H9 (cell line): Measurements from ENCODE around the gene TESK2. TPM values are rescaled to one million over a fixed set of nuclear protein-coding genes. Genes with fewer than 3 reads are reported as not detected.

ENCODE experiments used
- DNase-seq: peaks from one replicate; pipeline ENCODE4 v3.0.0-alpha.2; 2017
- H2AFZ ChIP-seq: one replicate; pipeline ENCODE4 v1.6.1; 2013; ENCODE audit warnings: mild to moderate bottlenecking, low read length, control low read depth, moderate library complexity
- H2AK5ac ChIP-seq: 2 replicates; pipeline ENCODE4 v1.6.1; 2013; ENCODE audit warnings: low read length, control low read depth, mixed read lengths; ENCODE audit not compliant: insufficient read length
- H2BK120ac ChIP-seq: one replicate; pipeline ENCODE4 v1.6.1; 2013; ENCODE audit warnings: low read depth, mild to moderate bottlenecking, low read length, control low read depth, inconsistent platforms; ENCODE audit not compliant: poor library complexity, severe bottlenecking
- H2BK12ac ChIP-seq: 2 replicates; pipeline ENCODE4 v1.6.1; 2013; ENCODE audit warnings: low read length, control low read depth, mixed read lengths, low read depth; ENCODE audit not compliant: insufficient read length
- H2BK15ac ChIP-seq: 2 replicates; pipeline ENCODE4 v1.6.1; 2013; ENCODE audit warnings: low read depth, low read length, control low read depth
- H2BK20ac ChIP-seq: one replicate; pipeline ENCODE4 v1.6.1; 2013; ENCODE audit warnings: low read depth, mild to moderate bottlenecking, low read length, control low read depth, inconsistent platforms; ENCODE audit not compliant: poor library complexity, severe bottlenecking
- H2BK5ac ChIP-seq: 2 replicates; pipeline ENCODE4 v1.6.1; 2013; ENCODE audit warnings: low read length, control low read depth, mixed read lengths; ENCODE audit not compliant: insufficient read length
- H3K14ac ChIP-seq: 2 replicates; pipeline ENCODE4 v1.6.1; 2013; ENCODE audit warnings: low read length, control low read depth; ENCODE audit not compliant: insufficient read depth
- H3K18ac ChIP-seq: 2 replicates; pipeline ENCODE4 v1.6.1; 2013; ENCODE audit warnings: low read depth, mild to moderate bottlenecking, mixed read lengths, low read length, control low read depth; ENCODE audit not compliant: insufficient read length
- H3K23ac ChIP-seq: 2 replicates; pipeline ENCODE4 v1.6.1; 2013; ENCODE audit warnings: low read length, control low read depth, mixed read lengths, low read depth; ENCODE audit not compliant: insufficient read length
- H3K23me2 ChIP-seq: 2 replicates; pipeline ENCODE4 v1.6.1; 2013; ENCODE audit warnings: low read depth, mild to moderate bottlenecking, mixed read lengths, low read length, control low read depth; ENCODE audit not compliant: insufficient read length, poor library complexity, severe bottlenecking
- H3K27ac ChIP-seq: 2 replicates; pipeline ENCODE4 v1.5.1; 2013; ENCODE audit warnings: low read length, control low read depth, mixed read lengths, low read depth; ENCODE audit not compliant: insufficient read length
- H3K27me3 ChIP-seq: 2 replicates; pipeline ENCODE4 v1.6.1; 2013; ENCODE audit warnings: low read length, control low read depth, inconsistent platforms; ENCODE audit not compliant: insufficient read depth
- H3K4ac ChIP-seq: 2 replicates; pipeline ENCODE4 v1.6.1; 2013; ENCODE audit warnings: low read depth, mild to moderate bottlenecking, control low read depth, inconsistent platforms, low read length, moderate library complexity
- H3K4me1 ChIP-seq: 2 replicates; pipeline ENCODE4 v1.6.1; 2013; ENCODE audit warnings: low read length, control low read depth, inconsistent platforms; ENCODE audit not compliant: insufficient read depth
- H3K4me2 ChIP-seq: 2 replicates; pipeline ENCODE4 v1.6.1; 2013; ENCODE audit warnings: low read length, control low read depth, mixed read lengths; ENCODE audit not compliant: insufficient read length, insufficient read depth
- H3K56ac ChIP-seq: 2 replicates; pipeline ENCODE4 v1.6.1; 2013; ENCODE audit warnings: low read depth, mild to moderate bottlenecking, mixed read lengths, low read length, control low read depth; ENCODE audit not compliant: insufficient read length
- H3K79me1 ChIP-seq: 2 replicates; pipeline ENCODE4 v1.6.1; 2013; ENCODE audit warnings: low read depth, mild to moderate bottlenecking, moderate library complexity, low read length, control low read depth, inconsistent platforms; ENCODE audit not compliant: insufficient read depth, poor library complexity, severe bottlenecking
- H3K79me2 ChIP-seq: 2 replicates; pipeline ENCODE4 v1.6.1; 2013; ENCODE audit warnings: low read length, control low read depth, inconsistent platforms; ENCODE audit not compliant: insufficient read depth
- H3K9ac ChIP-seq: 2 replicates; pipeline ENCODE4 v1.6.1; 2013; ENCODE audit warnings: low read length, control low read depth, mixed read lengths; ENCODE audit not compliant: insufficient read length; ENCODE audit errors: extremely low read depth
- H3K9me3 ChIP-seq: one replicate; pipeline ENCODE4 v1.6.1; 2013; ENCODE audit warnings: low read depth, low read length, inconsistent platforms; ENCODE audit not compliant: control insufficient read depth
- H3T11ph ChIP-seq: one replicate; pipeline ENCODE4 v1.6.1; 2013; ENCODE audit warnings: mild to moderate bottlenecking, low read length, control low read depth, inconsistent platforms
- H4K20me1 ChIP-seq: one replicate; pipeline ENCODE4 v1.6.1; 2013; ENCODE audit not compliant: control insufficient read depth, insufficient read length, insufficient read depth
- H4K5ac ChIP-seq: 2 replicates; pipeline ENCODE4 v1.6.1; 2013; ENCODE audit warnings: low read depth, mild to moderate bottlenecking, mixed read lengths, low read length, control low read depth; ENCODE audit not compliant: insufficient read length
- H4K8ac ChIP-seq: replicated peaks from 2 replicates; pipeline ENCODE4 v1.6.1; 2013; ENCODE audit warnings: low read length, control low read depth, mixed read lengths, low read depth; ENCODE audit not compliant: insufficient read length
- H4K91ac ChIP-seq: 2 replicates; pipeline ENCODE4 v1.6.1; 2013; ENCODE audit warnings: low read depth, mild to moderate bottlenecking, moderate library complexity, mixed read lengths, low read length, control low read depth; ENCODE audit not compliant: insufficient read length
- H3K27ac Mint-ChIP-seq, 3 experiments: 2 replicates in 2 of 3; 3 replicates in 1 of 3; pipeline ENCODE4 v1.8.0; 2020 to 2021; ENCODE audit warnings: mixed read lengths in 3 of 3, mild to moderate bottlenecking in 1 of 3, moderate library complexity in 1 of 3
- H3K27me3 Mint-ChIP-seq: 2 replicates; pipeline ENCODE4 v1.8.0; 2021; ENCODE audit warnings: low read depth, mild to moderate bottlenecking, moderate library complexity, mixed read lengths
- H3K36me3 Mint-ChIP-seq, 3 experiments: 2 replicates in 2 of 3; 3 replicates in 1 of 3; pipeline ENCODE4 v1.8.0; 2020 to 2021; ENCODE audit warnings: low read depth in 3 of 3, mixed read lengths in 3 of 3; ENCODE audit not compliant: insufficient read depth in 1 of 3
- H3K4me1 Mint-ChIP-seq, 2 experiments: 2 replicates each; pipeline ENCODE4 v1.8.0; 2020; ENCODE audit warnings: mixed read lengths in 2 of 2
- H3K4me3 Mint-ChIP-seq, 2 experiments: 2 replicates in 1 of 2; 3 replicates in 1 of 2; pipeline ENCODE4 v1.8.0; 2020 to 2021; ENCODE audit warnings: mild to moderate bottlenecking in 2 of 2, mixed read lengths in 2 of 2, moderate library complexity in 1 of 2
- H3K9me3 Mint-ChIP-seq, 2 experiments: 2 replicates in 1 of 2; 3 replicates in 1 of 2; pipeline ENCODE4 v1.8.0; 2020; ENCODE audit warnings: mild to moderate bottlenecking in 2 of 2, mixed read lengths in 2 of 2, moderate library complexity in 1 of 2
- CTCF ChIP-seq: fragments of 200-600 bp; sonication (generic); conservative IDR thresholded peaks from 3 replicates; pipeline ENCODE4 v1.8.0; 2021; ENCODE audit warnings: antibody characterized with exemption, mild to moderate bottlenecking
- total RNA-seq: library from RNA; stranded (reverse); gene quantifications from 2 replicates; pipeline ENCODE4 v1.2.1, GENCODE V29; 2021

The TESK2 gene
- total RNA-seq, 1 experiment from 2014 or later: 7.2 TPM

GRCh38 chr1:45437323-45437722 lies 53.6 kb downstream of the TESK2 start:
- H2AFZ ChIP-seq: no peak overlapping the region
- no peak for DNase-seq
- no peaks in the 10 kb centered on the region for H3K27me3 ChIP-seq
- no peak overlapping the region for H3K18ac ChIP-seq
- H3K27ac ChIP-seq: no peak overlapping the region
- no peak overlapping the region for H3K14ac ChIP-seq
- no peak overlapping the region for H2BK5ac ChIP-seq
- Mint-ChIP-seq H3K36me3 (no peaks in the 10 kb centered on the region), H3K9me3 (no peaks in the 10 kb centered on the region), H3K4me1 (no peaks in the 10 kb centered on the region), H3K4me3 (no peak overlapping the region), H3K27ac (peak overlapping the region in 1 of 3 experiments; percentile 12; a peak in 1 of 7 replicates), H3K27me3 (no peaks in the 10 kb centered on the region)
- H3K23me2 ChIP-seq: no peaks in the 10 kb centered on the region
- no peak overlapping the region for H2BK20ac ChIP-seq
- no peaks in the 10 kb centered on the region for H3K79me2 ChIP-seq
- H4K5ac ChIP-seq: no peak overlapping the region
- H3K56ac ChIP-seq: no peak overlapping the region
- no peak overlapping the region for H2BK12ac ChIP-seq
- H3K4me2 ChIP-seq: no peak overlapping the region
- no peak overlapping the region for H3K23ac ChIP-seq
- no peak overlapping the region for H2BK120ac ChIP-seq
- H3K4me1 ChIP-seq: no peaks in the 10 kb centered on the region
- H3T11ph ChIP-seq: no peak overlapping the region
- no peak for TF ChIP-seq CTCF
- H2BK15ac ChIP-seq: no peak overlapping the region
- no peaks in the 10 kb centered on the region for H3K79me1 ChIP-seq
- no peaks in the 10 kb centered on the region for H4K20me1 ChIP-seq
- no peaks in the 10 kb centered on the region for H3K9me3 ChIP-seq
- no peak overlapping the region for H4K91ac ChIP-seq
- no peak overlapping the region for H3K9ac ChIP-seq
- no peak overlapping the region for H3K4ac ChIP-seq
- no peak overlapping the region for H2AK5ac ChIP-seq
- no peak overlapping the region for H4K8ac ChIP-seq
